Measurements from ENCODE around the gene SPDEF.

SPDEF gene

DNA sequence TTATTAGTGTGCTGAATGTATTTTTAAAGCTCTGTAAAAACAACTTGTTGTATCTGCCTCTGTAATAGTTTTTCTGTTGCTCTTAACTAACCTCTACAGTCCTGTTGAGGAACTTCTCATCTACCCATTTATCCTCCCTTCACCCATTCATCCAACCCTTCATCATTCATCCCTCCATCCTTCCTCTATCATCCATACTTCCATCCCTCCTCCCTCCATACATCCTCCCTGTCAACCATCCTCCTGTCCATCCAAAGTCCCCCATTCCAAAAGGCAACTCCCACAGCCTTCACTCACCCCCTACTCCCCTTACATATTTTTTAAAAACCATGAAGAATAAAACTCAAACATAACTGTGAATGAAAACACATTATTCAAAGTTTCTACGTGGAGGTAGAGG is 40.7 kb upstream of the SPDEF start:
- Histone ChIP-seq H2BK12ac (ENCODE audit: low read length) (no peak overlapping the region), H3K18ac (ENCODE audit: low read length) (no peak overlapping the region), H3K4me3 (ENCODE audit: low read depth, low read length) (no peak overlapping the region), H4K12ac (ENCODE audit: low read depth, low read length) (no peak overlapping the region), H2AFZ (ENCODE audit: insufficient read depth, low read length, poor library complexity) (no peak overlapping the region), H3K14ac (ENCODE audit: low read length) (no peak overlapping the region), H3K4ac (ENCODE audit: low read depth, low read length) (no peak overlapping the region), H2BK120ac (ENCODE audit: insufficient read depth, low read length, poor library complexity) (no peak overlapping the region), H3K27ac (ENCODE audit: low read depth, low read length) (no peak overlapping the region), H3K79me1 (ENCODE audit: low read length) (no peaks in the 10 kb centered on the region), H3K36me3 (ENCODE audit: control insufficient read depth in 1 of 2, insufficient read depth in 2 of 2, low read length in 2 of 2) (peaks cover 0 to 2% of the 10 kb centered on the region in 2 experiments), H3K9me3 (ENCODE audit: insufficient read depth, low read depth, low read length) (no peaks in the 10 kb centered on the region), H4K91ac (ENCODE audit: low read depth, low read length) (no peak overlapping the region), H3K23ac (ENCODE audit: low read length) (no peak overlapping the region), H3K27me3 (ENCODE audit: insufficient read depth, low read length) (no peaks in the 10 kb centered on the region), H3K4me2 (ENCODE audit: low read length) (no peak overlapping the region), H2BK5ac (ENCODE audit: low read depth, low read length, poor library complexity) (no peak overlapping the region), H3K79me2 (ENCODE audit: control insufficient read depth, insufficient read depth, low read length, poor library complexity) (no peaks in the 10 kb centered on the region), H4K8ac (ENCODE audit: low read depth, low read length) (no peak overlapping the region), H2AK5ac (ENCODE audit: low read length) (no peak overlapping the region), H3K4me1 (ENCODE audit: control insufficient read depth in 1 of 2, insufficient read depth in 2 of 2, low read length in 2 of 2) (no peaks in the 10 kb centered on the region), H3K9ac (ENCODE audit: low read length) (no peak overlapping the region)
- no peak for DNase-seq
- WGBS (ENCODE audit: extremely low coverage, insufficient coverage, insufficient read length): no CpG with 5 or more reads among the region's 1 CpG

GRCh38 chr6:34595332-34596184 is 39.4 kb upstream of the SPDEF start:
- H3K79me2 ChIP-seq (ENCODE audit: control insufficient read depth, insufficient read depth, low read length, poor library complexity): no peaks in the 10 kb centered on the region
- no peaks in the 10 kb centered on the region for H3K36me3 ChIP-seq (ENCODE audit: control insufficient read depth in 1 of 2, insufficient read depth in 2 of 2, low read length in 2 of 2)
- no peaks in the 10 kb centered on the region for H3K9me3 ChIP-seq (ENCODE audit: insufficient read depth, low read depth, low read length)
- H3K27me3 ChIP-seq (ENCODE audit: insufficient read depth, low read length): no peaks in the 10 kb centered on the region
- no peak overlapping the region for H3K4ac ChIP-seq (ENCODE audit: low read depth, low read length)
- H3K4me3 ChIP-seq (ENCODE audit: low read depth, low read length): no peak overlapping the region
- no peak overlapping the region for H4K12ac ChIP-seq (ENCODE audit: low read depth, low read length)
- H3K79me1 ChIP-seq (ENCODE audit: low read length): no peaks in the 10 kb centered on the region
- H2AFZ ChIP-seq (ENCODE audit: insufficient read depth, low read length, poor library complexity): no peak overlapping the region
- no peak overlapping the region for H4K8ac ChIP-seq (ENCODE audit: low read depth, low read length)
- no peak overlapping the region for H2BK120ac ChIP-seq (ENCODE audit: insufficient read depth, low read length, poor library complexity)
- H3K18ac ChIP-seq (ENCODE audit: low read length): no peak overlapping the region
- H3K27ac ChIP-seq (ENCODE audit: low read depth, low read length): no peak overlapping the region
- no peak overlapping the region for H4K91ac ChIP-seq (ENCODE audit: low read depth, low read length)
- no peaks in the 10 kb centered on the region for H3K4me1 ChIP-seq (ENCODE audit: control insufficient read depth in 1 of 2, insufficient read depth in 2 of 2, low read length in 2 of 2)
- no peak overlapping the region for H3K23ac ChIP-seq (ENCODE audit: low read length)
- no CpG with 5 or more reads among the region's 6 CpGs for WGBS (ENCODE audit: extremely low coverage, insufficient coverage, insufficient read length)
- no peak overlapping the region for H3K4me2 ChIP-seq (ENCODE audit: low read length)
- no peak overlapping the region for H2BK12ac ChIP-seq (ENCODE audit: low read length)
- H3K14ac ChIP-seq (ENCODE audit: low read length): no peak overlapping the region
- H3K9ac ChIP-seq (ENCODE audit: low read length): no peak overlapping the region
- peak; percentile 7 to 60 for DNase-seq
- no peak overlapping the region for H2BK5ac ChIP-seq (ENCODE audit: low read depth, low read length, poor library complexity)
- H2AK5ac ChIP-seq (ENCODE audit: low read length): no peak overlapping the region

- no peak overlapping the region for H2BK5ac ChIP-seq (ENCODE audit: low read depth, low read length, poor library complexity)
- no peaks in the 10 kb centered on the region for H3K9me3 ChIP-seq (ENCODE audit: insufficient read depth, low read depth, low read length)
- H3K79me2 ChIP-seq (ENCODE audit: control insufficient read depth, insufficient read depth, low read length, poor library complexity): no peaks in the 10 kb centered on the region
- H4K12ac ChIP-seq (ENCODE audit: low read depth, low read length): no peak overlapping the region
- H3K4me1 ChIP-seq (ENCODE audit: control insufficient read depth in 1 of 2, insufficient read depth in 2 of 2, low read length in 2 of 2): no peaks in the 10 kb centered on the region
- no peak overlapping the region for H4K91ac ChIP-seq (ENCODE audit: low read depth, low read length)
- H2AFZ ChIP-seq (ENCODE audit: insufficient read depth, low read length, poor library complexity): no peak overlapping the region
- no peaks in the 10 kb centered on the region for H3K79me1 ChIP-seq (ENCODE audit: low read length)
- H3K4me3 ChIP-seq (ENCODE audit: low read depth, low read length): no peak overlapping the region
- WGBS (ENCODE audit: extremely low coverage, insufficient coverage, insufficient read length): no CpG with 5 or more reads among the region's 5 CpGs
- H3K14ac ChIP-seq (ENCODE audit: low read length): no peak overlapping the region
- H3K27ac ChIP-seq (ENCODE audit: low read depth, low read length): no peak overlapping the region
- no peak overlapping the region for H2AK5ac ChIP-seq (ENCODE audit: low read length)
- no peak overlapping the region for H3K4ac ChIP-seq (ENCODE audit: low read depth, low read length)
- H3K27me3 ChIP-seq (ENCODE audit: insufficient read depth, low read length): no peaks in the 10 kb centered on the region
- H2BK120ac ChIP-seq (ENCODE audit: insufficient read depth, low read length, poor library complexity): no peak overlapping the region
- no peak overlapping the region for H3K9ac ChIP-seq (ENCODE audit: low read length)
- H3K4me2 ChIP-seq (ENCODE audit: low read length): no peak overlapping the region
- no peak overlapping the region for H3K18ac ChIP-seq (ENCODE audit: low read length)
- no peak overlapping the region for H3K23ac ChIP-seq (ENCODE audit: low read length)
- DNase-seq: peak in 1 of 2 donors; percentile 16
- no peak overlapping the region for H4K8ac ChIP-seq (ENCODE audit: low read depth, low read length)
- peaks cover 4% of the 10 kb centered on the region in 2 experiments for H3K36me3 ChIP-seq (ENCODE audit: control insufficient read depth in 1 of 2, insufficient read depth in 2 of 2, low read length in 2 of 2)
- H2BK12ac ChIP-seq (ENCODE audit: low read length): no peak overlapping the region
These were observed 37.6 kb upstream of the SPDEF start for GRCh38 chr6:34593701-34594100.

DNA sequence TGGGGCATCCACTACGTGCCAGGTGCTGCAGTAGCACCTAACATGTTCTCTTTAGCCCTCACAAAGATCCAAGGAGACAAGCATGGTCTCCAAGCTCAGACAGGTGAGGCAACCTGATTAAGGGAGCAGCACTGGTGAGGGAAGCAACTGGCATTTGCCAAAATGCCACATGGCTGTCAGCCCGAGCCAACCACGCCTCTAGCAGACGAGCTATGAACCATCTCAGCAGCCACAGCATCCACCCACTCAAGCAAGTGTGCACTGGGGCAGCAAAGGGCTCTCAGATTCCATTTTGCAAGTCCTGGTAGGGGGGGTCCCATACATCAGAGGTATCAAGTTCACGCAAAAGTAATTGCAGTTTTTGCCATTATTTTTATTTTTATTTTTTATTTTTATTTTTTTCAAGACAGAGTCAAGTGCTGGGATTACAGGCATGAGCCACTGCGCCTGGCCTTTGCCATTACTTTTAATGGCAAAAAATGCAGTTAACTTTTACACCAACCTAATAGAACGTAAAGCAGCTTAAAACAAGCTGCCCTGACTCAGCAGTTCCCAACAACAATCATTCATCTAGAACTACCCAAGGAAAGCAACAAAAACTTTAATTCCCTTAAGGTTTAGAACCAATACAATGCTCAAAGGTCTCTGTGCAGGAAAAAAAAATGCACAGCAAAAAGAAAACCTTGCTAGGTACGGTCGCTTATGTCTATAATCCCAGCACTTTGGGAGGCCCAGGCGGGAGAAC is 36.3 kb upstream of the SPDEF start:
- H3K4me2 ChIP-seq (ENCODE audit: low read length): no peak overlapping the region
- peak overlapping the region; percentile 55 for H3K18ac ChIP-seq (ENCODE audit: low read length)
- no peak overlapping the region for H3K14ac ChIP-seq (ENCODE audit: low read length)
- H2BK12ac ChIP-seq (ENCODE audit: low read length): no peak overlapping the region
- H3K4me1 ChIP-seq (ENCODE audit: control insufficient read depth in 1 of 2, insufficient read depth in 2 of 2, low read length in 2 of 2): no peaks in the 10 kb centered on the region
- WGBS (ENCODE audit: extremely low coverage, insufficient coverage, insufficient read length): no CpG with 5 or more reads among the region's 10 CpGs
- H3K4ac ChIP-seq (ENCODE audit: low read depth, low read length): peak overlapping the region; percentile 33
- no peak overlapping the region for H2AK5ac ChIP-seq (ENCODE audit: low read length)
- H4K12ac ChIP-seq (ENCODE audit: low read depth, low read length): no peak overlapping the region
- no peak overlapping the region for H2BK120ac ChIP-seq (ENCODE audit: insufficient read depth, low read length, poor library complexity)
- H3K9ac ChIP-seq (ENCODE audit: low read length): no peak overlapping the region
- no peak overlapping the region for H3K27ac ChIP-seq (ENCODE audit: low read depth, low read length)
- no peaks in the 10 kb centered on the region for H3K27me3 ChIP-seq (ENCODE audit: insufficient read depth, low read length)
- no peak overlapping the region for H2AFZ ChIP-seq (ENCODE audit: insufficient read depth, low read length, poor library complexity)
- no peak for DNase-seq
- no peak overlapping the region for H4K8ac ChIP-seq (ENCODE audit: low read depth, low read length)
- no peaks in the 10 kb centered on the region for H3K9me3 ChIP-seq (ENCODE audit: insufficient read depth, low read depth, low read length)
- no peaks in the 10 kb centered on the region for H3K79me1 ChIP-seq (ENCODE audit: low read length)
- H4K91ac ChIP-seq (ENCODE audit: low read depth, low read length): no peak overlapping the region
- no peak overlapping the region for H2BK5ac ChIP-seq (ENCODE audit: low read depth, low read length, poor library complexity)
- peaks cover 11 to 13% of the 10 kb centered on the region in 2 experiments for H3K36me3 ChIP-seq (ENCODE audit: control insufficient read depth in 1 of 2, insufficient read depth in 2 of 2, low read length in 2 of 2)
- H3K4me3 ChIP-seq (ENCODE audit: low read depth, low read length): no peak overlapping the region
- H3K23ac ChIP-seq (ENCODE audit: low read length): no peak overlapping the region
- no peaks in the 10 kb centered on the region for H3K79me2 ChIP-seq (ENCODE audit: control insufficient read depth, insufficient read depth, low read length, poor library complexity)

Data from trophoblast cell (in vitro differentiated cells and primary cell).